Measurements from ENCODE around the gene NLRC5.
"Not testable (repeated sequence)": the region's sequence is repeated elsewhere in the genome, so short reads cannot be mapped to it uniquely, and the experiment has no call there.

The NLRC5 gene

DNA sequence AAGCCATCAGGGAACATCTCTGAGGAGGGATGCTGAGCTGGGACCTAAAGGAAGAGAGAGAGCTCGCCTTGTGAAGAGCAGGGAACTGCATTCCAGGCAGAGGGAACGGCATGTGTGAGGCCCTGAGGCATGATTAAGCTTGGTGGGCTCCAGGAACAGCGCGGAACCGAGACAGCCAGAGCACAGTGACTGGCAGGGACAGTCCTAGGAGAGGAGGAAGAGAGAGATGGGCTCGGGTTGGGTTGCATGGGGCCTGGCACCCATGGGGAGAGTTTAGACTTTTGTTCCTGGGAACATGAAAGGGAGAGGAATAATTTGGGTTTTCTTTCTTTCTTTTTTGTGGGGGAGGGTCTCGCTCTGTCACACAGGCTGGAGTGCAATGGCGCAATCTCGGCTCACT lies 63.8 kb downstream of the NLRC5 start:
- DNase-seq: no peak

DNA sequence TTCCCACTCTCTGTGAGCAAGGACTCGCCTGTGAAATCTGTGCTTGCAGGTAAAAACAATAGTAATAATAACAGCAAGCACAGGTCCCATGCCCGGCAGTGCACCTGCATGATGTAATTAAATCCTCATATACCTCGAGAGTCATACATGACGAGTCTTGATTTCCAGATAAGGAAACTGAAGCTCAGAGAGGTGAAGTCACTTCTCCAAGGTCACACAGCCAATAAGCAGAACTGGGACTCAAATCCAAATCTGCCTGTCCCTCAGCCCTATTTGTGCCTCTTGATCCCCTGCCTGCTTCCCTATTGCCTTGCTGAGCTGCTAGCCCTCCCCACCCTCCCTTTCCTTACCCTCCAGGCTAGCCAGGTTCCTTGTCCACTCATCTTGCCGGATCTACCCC lies 65.0 kb downstream of the NLRC5 start:
- no peak for DNase-seq

DNA sequence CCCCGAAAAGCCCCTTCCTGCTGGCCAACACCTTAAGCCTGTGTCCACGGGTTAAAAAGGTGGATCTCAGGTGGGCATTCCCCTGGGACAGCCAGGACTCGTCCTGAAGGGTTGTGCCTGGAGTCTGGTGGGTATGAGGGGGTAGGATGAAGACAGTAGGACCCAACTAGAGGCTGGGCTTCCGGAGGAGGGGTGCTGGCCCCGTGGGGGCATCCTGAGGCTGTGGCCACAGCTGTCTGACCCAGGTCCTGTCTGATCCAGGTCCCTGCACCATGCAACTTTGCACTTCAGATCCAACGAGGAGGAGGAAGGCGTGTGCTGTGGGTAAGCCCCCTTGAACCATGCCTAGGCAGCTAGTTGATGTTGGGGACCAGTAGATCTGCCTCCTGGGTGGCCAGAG lies 65.4 kb downstream of the NLRC5 start:
- DNase-seq: no peak

DNA sequence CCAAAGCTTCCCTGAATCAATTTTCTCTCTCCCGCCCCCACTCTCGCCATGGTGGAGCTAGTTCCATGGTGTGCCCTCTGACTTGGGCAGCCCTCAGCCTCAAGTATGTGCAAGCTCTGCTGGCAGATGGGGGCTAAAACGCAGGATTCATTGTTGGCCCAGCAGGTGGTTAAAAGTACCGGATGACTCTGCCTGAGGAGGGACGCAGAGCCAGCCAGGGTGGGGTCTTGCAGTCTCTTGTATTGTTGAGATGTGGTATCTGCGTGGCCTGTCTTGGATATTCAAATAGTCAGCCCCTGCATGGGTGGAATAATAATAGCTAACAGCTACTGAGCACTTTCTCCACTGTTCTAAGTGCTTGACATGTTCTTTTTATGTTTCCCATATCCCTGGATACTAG lies 66.3 kb downstream of the NLRC5 start:
- DNase-seq: no peak

DNA sequence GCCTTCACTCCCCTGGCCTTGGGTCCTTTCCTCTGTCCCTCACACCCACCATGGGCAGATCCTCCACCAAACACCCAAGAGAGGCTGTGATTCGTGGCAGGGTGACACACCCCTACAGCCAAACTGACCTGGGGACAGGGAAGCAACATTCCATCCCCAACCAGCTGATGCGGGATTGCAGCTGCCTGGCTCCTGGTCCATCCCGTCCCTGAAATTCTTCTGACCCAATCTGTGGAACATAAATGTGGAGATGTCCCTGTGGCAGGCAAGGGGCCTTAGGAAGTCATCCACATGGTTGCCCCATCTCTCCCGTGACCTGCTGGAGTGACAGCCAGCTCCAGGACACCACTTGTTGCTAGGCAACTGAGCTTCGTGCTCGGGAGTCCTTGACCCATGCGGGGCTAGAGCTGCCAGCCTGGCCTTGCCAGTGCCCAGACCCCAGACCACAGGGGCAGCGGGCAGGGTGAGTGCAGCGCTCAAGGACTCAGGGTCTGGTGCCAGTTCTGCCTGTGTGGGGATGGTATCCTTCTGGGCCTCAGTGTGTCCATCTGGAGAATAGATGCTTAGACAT lies 69.0 kb downstream of the NLRC5 start:
- DNase-seq: no peak

DNA sequence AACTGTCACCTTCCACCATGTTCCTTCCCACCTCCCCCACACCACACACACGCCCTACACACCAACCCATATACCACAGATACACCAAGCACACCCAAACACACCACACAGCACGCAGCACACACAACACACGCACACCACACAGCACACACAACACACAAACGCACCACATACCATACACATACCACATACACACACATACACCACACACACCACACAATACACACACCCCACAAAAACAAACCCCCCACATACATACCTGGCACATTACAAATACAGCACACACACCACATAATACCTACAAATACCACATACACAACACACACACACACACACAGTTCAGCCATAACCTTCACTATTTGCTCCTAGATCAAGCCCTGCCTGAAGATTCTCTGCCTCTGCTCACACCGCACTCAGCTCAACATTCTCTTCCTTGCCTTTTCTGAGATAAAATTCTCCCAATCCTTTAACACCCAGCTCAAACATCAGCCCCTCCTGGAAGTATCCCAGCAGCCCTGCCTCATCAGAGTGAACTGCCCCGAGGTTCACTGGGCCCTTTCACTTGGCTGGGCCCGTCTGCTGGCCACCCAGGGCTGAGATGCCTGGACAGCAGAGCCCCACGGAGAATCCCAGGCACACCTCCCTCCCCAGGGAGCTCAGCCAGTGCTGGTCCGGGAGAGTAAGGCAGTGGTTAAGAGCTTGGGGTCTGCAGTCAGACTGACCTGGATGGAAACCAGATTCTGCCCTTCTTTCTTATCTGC lies 71.1 kb downstream of the NLRC5 start:
- DNase-seq: no peak

DNA sequence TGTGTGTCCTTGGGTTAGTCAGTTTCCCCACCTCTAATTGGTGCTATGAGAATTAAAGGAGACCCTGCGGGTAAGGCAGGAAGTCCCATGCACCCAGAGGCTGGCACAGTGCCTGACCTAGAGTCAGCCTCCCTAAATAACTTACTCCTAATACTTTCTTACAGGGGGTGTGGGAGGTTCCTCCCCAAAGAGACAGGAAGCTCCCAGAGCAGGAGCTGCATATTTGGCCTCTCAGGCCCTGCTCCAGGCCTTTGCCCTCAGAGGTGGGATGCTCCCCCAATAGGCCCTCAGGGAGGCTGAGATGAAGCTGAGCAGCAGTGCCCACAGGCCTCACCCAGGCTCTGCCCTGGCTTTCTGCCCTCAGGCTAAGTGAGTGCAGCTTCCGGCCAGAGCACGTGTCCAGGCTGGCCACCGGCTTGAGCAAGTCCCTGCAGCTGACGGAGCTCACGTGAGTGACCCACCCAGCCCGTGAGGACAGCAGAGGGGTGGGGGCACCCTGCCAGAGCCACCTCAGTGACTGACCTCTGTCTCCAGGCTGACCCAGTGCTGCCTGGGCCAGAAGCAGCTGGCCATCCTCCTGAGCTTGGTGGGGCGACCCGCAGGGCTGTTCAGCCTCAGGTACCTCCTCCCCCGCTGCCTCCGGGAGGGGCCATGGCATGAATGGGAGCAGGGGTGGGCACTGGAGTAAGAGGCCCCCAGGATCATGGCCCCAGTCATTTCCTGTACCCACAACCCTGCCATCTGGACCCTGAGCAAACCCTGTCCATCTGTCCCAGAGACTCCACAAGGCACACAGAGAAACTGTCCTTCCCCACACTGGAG lies 71.9 kb downstream of the NLRC5 start:
- DNase-seq: no peak

DNA sequence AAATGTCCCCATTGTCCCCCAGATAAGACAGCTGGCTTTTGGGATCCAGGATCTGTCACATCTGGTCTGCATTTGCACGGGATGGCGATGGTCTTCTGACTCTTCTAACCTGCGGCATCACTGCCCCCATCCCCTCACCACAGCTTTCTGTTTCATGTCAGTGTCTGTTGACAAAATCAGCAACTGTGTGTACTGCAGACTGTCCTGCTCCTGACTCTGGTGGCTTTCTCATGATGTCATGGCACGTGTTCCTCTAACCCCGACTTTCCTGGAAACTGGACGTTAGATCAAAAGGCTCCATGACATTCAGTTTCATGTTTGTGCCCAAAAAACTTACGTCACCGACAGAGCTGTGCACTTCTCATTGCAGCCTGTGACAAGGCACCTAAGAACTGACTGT lies 73.0 kb downstream of the NLRC5 start:
- no peak for DNase-seq

DNA sequence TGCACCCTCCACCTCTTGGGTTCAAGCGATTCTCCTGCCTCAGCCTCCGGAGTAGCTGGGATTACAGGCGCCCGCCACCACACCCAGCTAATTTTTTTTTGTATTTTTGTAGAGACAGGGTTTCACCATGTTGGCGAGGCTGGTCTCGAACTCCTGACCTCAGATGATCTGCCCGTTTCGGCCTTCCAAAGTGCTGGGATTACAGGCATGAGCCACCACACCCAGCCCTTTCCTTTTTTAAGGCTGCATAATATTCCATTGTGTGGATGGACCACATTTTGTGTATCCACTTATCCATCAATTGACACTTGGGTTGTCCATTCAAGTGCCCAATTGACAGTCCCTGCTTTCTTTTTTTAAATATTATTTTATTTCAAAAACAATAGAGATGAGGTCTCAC lies 73.8 kb downstream of the NLRC5 start:
- not testable (repeated sequence) for DNase-seq

DNA sequence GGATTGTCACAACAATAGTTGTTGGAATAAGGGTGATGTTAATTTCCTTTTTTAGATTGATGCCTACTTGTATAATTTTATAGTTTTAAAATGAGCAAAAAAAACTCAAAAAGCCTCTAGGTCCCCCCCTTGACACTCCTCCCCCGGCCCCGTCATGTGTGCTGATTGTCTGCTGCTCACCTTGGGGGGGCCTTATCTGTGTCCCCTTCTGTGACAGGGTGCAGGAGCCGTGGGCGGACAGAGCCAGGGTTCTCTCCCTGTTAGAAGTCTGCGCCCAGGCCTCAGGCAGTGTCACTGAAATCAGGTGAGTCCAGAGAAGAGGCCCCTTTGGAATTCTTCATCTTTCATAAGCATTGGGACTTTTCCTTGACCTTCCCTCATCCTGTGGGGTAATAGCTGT lies 75.6 kb downstream of the NLRC5 start:
- no peak for DNase-seq

DNA sequence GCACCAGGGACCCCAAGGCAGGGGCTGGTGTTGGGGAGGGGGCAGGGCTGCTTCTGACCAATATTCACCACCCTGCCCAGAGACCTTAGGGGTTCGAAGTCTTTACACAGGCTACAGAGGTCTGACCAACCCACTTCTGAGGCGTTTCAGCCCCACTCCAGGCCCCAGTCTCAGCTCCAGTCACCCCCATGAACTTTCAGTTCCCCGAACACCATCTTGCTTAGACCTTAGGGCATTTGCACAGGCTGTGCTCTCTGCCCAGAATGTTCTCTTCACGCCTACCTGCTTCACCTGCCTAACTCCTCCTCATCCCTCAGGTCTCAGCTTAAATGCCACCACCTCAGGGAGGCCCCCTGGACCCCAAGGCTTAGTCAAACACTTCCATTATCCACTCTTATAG lies 77.3 kb downstream of the NLRC5 start:
- DNase-seq: no peak

DNA sequence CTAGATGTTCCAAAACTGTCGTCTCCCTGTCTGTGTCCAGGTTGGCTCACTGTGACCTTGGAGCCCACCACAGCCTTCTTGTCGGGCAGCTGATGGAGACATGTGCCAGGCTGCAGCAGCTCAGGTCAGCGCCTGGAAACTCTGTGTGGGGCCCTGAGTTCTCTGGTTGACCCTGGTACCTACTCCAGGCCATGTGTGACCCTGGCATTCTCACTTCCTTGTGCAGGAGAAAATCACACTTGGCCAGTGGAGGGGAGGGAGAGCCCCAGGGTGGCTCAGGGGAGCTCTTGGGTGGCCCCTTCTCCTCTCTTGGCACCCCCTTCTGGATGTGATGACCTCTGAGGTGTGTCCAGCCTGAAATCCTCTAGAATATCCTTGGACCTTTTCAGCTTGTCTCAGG lies 78.0 kb downstream of the NLRC5 start:
- DNase-seq: no peak

DNA sequence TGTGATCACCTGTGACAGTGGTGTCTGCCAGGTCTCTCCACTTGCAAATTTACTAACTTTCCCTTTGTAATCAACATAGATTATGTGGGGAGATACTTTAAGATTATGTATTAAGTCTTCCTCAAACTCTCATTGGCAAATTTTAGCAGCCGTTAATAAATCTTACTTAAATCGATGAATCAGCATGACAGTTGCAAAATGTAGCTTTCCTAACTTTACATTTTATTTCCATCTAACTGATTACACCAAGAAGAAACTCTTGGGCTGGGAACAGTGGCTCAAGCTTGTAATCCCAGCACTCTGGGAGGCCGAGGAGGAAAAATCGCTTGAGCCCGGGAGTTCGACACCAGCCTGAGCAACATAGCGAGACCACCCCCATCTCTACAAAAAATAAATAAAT lies 79.7 kb downstream of the NLRC5 start:
- DNase-seq: no peak

DNA sequence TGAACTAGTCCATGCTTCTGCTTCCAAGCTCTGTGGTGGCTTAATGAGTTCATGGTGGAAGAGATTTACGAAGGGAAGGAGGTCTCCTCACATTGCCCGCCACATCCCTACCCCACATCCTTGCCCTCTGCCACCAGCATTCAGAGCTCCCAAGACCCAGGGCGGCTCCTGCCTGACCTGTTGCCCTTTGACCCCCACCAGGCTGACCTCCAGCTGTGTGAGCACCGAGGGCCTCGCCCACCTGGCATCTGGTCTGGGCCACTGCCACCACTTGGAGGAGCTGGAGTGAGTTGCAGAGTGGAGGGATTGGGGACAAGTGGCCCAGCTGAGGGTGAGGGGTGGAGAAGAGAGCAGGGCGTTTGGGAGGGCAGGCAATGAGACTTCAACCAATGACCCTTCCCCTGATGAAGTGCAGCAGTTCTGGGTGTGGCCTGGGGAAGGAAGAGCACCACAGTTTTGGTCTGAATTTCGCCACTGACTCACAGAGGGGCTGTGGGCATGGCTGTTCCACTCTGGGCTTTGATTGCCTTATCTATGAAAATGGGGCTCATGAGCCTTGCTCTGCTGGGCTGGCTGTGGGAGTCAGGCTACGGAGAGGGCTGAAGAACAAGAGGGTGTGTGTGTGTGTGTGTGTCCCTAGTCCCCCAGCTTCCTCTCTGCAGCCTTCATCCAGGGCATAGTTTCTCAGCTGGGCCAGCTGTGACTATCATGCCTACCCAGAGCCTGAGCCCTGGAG lies 80.4 kb downstream of the NLRC5 start:
- no peak for DNase-seq

DNA sequence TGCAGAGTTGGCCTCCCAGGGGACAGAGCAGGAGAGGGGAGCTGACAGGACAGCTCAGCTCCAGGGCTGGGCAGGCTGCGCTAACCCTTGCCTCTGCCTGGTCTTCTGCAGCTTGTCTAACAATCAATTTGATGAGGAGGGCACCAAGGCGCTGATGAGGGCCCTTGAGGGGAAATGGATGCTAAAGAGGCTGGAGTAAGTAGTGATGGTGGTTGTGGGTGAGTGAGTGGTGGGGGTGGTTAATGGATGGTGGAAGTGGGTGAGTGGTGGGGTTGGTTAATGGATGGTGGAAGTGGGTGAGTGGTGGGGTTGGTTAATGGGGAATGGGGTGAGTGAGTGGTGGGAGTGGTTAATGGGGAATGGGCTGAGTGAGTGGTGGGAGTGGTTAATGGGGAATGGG lies 81.1 kb downstream of the NLRC5 start:
- DNase-seq: no peak

DNA sequence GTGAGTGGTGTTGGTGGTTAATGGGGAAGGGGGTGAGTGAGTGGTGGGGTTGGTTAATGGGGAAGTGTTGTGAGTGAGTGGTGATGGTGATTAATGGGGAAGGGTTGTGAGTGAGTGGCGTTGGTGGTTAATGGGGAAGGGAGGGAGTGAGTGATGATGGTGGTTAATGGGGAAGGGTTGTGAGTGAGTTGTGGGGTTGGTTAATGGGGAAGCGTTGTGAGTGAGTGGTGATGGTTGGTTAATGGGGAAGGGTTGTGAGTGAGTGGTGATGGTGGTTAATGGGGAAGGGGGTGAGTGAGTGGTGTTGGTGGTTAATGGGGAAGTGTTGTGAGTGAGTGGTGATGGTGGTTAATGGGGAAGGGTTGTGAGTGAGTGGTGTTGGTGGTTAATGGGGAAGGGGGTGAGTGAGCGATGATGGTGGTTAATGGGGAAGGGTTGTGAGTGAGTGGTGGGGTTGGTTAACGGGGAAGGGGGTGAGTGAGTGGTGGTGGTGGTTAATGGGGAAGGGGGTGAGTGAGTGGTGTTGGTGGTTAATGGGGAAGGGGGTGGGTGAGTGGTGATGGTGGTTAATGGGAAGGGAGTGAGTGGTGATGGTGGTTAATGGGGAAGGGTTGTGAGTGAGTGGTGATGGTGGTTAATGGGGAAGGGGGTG lies 81.8 kb downstream of the NLRC5 start:
- not testable (repeated sequence) for DNase-seq

DNA sequence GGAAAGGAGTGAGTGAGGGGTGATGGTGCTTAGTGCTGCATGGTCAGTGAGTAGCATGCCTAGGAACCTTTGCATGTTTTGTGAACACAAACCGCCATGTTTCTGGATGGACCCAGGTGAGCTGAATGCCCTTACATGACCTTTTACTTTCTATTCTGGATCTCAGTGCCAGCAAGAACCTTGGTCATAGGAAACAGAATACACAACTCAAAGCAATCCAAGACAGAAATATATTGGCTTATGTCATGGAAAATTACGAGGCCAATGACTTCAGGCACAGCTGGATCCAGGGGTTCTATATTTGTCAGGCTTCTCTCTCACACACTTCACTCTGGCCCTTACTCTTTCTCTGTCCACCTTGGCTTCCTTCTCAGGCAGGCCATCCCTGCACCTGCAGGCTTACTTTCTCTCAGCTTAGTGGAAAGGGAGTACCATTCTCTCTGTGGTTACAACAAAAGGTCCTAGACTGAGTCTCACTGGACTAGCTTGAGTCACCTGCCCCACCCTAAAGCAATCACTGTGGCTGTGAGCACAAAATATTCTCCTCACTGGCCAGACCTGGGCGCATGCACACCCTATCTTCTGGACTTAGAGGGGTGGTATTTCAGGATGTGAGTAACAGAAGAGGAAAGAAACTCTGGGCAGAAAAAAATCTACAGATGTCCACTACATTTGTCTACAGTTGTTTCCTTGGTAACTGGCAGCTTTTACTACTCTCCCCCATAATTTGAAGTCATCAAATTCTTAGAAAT lies 82.7 kb downstream of the NLRC5 start:
- DNase-seq: no peak

DNA sequence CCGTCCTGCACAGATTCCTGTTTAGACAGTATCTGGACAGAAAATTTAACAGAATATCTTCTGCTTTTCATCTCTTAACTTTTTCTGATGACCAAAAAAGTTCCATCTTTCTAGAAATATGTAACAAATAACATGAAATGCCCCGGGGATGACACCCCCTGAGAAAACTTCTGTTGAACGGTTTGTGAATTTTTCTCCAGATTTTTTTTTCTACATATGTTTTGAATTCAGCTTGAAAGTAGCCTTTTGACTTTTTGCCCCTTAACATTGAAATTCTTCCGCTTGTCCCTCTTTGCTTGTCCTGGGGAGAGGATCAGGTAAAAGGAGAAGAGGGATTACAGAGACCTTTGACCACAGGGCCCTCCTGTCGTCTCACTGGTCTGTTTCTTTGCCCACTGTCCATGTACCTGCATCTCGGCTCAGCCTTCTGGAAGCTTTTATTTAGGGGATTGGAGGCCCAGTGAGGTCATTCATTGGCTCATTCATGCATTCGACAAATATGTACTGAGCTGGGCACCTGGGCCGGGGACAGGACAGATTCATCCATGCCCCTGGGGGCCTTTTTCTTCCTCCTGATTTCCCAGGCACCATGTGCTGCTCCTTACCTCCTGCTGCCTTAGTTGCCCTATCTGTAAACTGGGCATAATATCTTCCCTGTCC lies 83.4 kb downstream of the NLRC5 start:
- no peak for DNase-seq

DNA sequence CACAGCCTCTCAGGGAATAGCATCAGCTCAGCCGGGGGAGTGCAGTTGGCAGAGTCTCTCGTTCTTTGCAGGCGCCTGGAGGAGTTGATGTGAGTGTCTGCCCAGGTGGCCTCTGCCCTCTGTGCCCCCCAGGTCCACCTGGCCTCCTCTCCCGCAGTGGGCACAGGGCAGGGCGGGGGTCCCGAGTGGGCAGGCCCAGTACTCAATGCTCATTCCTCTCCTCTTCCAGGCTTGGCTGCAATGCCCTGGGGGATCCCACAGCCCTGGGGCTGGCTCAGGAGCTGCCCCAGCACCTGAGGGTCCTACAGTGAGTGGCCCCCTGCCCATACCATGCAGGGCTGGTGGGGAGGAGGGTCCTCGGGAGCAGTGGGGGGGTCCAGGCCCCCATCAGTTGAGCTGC lies 88.4 kb downstream of the NLRC5 start:
- no peak for DNase-seq

DNA sequence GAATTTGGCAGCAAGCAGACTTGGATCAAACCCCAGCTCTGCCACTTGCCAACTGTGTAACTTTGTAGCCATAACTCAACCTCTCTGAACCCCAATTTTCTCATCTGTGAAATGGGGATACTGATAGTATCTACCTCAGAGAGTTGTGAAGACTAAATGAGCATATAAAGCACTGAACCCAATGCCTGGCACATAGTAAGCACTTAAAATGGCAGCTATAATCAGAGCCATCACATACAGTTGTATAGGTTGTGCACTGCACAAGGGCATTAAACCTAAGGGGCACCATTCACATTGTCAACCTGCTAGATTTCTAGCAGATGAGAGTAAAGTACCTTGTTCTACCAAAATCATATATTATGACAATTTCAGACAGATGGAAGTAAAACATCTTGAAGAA lies 92.4 kb downstream of the NLRC5 start:
- DNase-seq: no peak

DNA sequence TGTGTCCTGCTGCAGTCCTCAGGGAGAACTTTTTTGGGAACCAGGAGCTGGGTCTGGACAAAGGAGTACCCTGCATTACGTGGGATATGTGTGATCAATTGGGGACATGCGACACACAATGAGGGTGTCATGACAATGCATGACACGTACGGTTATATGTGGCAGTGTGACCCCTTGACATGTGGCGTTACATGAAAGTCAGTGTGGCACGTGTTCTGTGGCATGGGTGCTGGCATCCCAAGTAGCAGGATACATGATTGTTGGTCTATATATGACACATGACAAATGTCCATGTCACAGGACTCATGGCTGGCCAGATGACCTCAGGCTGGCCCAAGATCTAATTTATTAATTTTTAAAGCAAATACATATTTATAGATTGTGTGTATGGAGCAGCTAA lies 93.3 kb downstream of the NLRC5 start:
- no peak for DNase-seq
